ENCODE measurements around the gene CAMK1D. TPM values are rescaled to one million over a fixed set of nuclear protein-coding genes. Genes with fewer than 3 reads are reported as not detected.
"Not testable (repeated sequence)": the region's sequence is repeated elsewhere in the genome, so short reads cannot be mapped to it uniquely, and the experiment has no call there.

The CAMK1D gene
- total RNA-seq, 1 donor from 2014 or later: 5.2 TPM

DNA sequence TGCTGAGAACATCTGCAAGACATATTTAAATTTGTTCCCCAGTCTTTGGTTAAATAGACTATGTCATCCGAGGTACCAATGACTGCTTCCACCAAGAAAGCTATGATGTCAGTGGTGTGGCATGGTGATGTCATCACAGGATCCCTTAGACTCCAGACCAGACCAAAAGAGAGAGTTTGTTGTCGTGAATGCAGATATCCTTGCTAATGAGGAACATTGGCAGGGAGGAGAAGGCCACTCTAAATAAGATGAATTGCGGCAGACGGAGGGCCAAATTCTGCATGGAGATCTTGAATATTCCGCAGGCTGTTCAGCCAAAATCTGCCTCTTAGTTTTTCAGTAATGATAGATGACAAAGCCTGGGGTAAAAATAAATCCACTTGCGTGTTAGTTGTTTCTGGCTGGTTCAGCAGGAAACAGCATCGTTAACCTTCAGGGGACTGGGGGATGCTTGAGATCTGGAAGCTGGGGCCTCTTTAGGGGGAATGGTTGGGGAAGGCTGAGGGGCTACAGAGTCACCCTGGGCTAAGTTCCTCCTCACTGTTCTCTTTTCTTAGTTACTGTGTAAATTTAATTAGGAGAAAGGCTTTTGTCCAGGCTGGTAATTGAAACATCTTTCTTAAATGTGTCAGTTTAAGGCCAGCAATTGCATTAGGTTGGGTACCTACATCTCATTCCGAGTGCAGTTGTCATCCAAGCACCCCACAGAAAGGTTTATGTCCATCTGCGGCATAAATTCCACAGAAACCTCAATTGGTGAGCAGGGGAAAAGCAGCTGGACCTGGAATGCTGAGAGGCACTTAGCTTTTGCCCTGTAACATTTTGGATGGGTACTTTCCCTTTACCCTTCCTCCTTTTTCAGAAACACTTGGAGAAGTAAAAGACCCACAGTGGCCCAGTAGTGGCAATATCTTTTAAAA lies 11.6 kb upstream of the CAMK1D start:
- DNase-seq (ENCODE audit: missing footprints) (no peak), ATAC-seq (no peak)
- intact Hi-C loops (cut with DNase I): no loop called here

DNA sequence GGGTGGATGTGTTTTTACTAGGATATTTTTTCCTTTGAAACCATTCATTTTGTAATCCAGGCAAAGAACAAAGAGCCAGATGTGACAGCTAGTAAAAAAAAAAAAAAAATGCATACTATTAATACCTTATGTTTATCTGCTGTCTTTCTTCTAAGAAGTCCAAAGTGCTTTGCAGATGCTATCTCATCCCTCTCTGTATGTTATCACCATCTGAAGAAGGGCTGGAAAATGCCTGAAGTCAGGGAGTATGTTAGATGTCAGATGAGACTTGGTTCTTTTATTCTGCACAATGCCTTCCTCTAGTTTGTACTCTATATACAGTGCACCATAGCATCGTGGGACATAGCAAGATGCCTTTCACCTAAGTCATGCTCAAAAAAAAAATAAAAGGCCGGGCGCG lies 10.4 kb upstream of the CAMK1D start:
- DNase-seq (ENCODE audit: missing footprints) (no peak), ATAC-seq (no peak)
- intact Hi-C loops (cut with DNase I): no loop called here

DNA sequence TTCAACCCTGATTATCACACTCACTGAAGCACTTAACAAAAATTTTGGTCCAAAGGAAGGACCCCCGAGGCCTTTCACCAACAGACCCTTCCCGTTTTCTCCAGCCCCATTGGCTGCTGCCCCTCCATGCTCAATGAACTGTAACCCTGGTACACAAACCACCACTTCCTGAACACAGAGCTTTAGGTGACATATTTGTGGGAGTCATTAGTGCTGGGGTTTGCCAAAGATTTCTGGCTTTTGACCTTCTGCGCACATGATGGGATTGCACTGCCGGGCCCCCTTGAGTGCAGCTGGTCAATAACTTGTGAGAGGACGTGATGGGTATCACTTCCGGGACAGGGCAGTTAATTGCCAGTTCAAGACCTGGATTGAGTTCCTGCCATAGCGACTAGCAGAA lies 9.0 kb upstream of the CAMK1D start:
- intact Hi-C loops (cut with DNase I): no loop called here
- ATAC-seq (no peak), DNase-seq (ENCODE audit: missing footprints) (no peak)

DNA sequence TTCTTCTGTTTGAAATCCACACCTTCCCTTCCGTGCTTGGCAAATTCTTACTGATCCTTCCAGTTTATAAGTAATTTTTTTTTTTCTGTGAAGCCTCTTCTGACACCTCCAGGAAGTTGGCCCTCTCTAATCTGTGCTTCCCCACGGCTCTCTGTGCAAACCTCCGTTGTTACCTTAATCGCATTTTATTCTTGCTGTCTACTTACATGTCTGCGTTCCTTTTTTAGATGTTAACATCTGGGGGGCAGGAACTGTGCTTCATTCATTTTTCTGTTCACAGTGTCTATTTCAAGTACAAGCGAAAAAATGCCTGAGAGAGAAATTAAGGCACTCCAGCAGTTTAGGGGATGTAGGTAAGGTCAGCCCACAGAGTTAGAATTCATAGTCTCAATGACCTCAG lies 8.4 kb upstream of the CAMK1D start:
- DNase-seq (ENCODE audit: missing footprints) (no peak), ATAC-seq (no peak)
- intact Hi-C loops (cut with DNase I): no loop called here

DNA sequence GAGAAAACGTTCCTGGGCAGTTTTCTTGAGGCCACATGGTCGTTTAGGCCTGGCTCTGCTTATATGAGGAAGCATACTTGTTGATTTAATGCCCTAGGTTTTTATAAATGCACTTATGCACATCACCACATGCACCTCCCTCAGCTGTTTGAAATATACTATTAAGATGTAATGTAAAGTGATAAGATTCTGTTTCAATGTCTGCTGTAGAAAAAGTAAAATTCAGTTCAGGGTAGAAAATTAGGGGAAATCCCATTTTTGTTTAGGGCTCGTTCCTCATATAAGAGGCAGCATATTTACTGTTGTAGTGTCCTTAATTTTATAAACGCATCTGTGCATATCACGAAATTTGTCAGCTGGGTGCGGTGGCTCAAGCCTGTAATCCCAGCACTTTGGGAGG lies 7.8 kb upstream of the CAMK1D start:
- ATAC-seq (no peak), DNase-seq (ENCODE audit: missing footprints) (no peak)
- intact Hi-C loops (cut with DNase I): no loop called here

DNA sequence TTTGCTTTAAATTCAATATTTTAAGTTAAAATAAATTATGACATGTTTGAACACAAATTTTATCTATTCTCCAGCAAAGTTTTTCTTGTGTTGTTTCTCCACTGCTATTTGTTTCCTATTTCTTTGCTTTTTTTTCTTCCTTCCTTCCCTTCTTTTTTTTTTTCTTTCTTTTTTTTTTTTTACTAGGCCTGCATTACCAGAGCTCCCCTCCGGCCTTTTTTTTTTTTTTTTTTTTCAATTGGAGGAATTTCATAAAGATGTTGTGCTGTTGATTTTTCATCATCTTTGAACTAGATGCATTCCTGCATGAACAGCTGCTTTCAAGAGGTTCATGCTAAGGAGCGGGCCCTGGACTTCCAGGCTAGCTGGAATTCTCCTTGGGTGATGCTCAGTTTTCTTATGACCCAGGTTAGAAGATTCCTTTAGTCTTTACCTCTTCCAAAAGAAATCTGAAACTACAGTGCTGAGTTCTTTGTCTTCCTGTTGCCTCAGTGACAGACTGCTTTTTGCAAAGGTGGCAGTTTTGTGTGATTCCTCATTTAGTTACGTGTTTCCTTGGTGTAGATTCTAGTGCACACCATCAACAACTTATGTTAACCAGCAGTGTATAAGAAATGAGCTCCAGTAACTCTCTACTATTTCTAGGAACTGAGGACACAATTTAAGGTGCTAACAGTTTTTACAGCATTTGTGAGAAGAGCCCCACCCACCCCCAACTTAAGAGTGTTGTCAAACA lies 4.8 kb upstream of the CAMK1D start:
- DNase-seq (ENCODE audit: missing footprints) (no peak), ATAC-seq (no peak)
- intact Hi-C loops (cut with DNase I): loop anchor here (5.0 kb wide), 1 partner anchor 363 kb away; no protein-coding TSS in a partner anchor

DNA sequence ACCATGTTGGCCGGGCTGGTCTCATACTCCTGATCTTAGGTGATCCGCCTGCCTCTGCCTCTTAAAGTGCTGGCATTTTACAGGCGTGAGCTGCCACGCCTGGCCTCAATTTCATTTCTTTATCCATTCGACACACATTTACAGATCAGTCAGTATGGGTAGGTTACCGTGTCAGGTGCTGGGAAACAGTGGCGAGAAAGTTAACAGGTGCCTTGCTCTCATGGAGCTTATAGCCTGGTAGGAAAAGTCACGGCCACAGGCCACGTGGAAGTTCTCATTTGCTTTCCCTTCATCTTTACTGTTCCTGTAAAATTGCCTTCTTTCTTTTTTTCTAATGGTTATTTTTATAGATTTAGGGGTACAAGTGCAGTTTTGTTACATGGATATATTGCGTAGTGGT lies 2.6 kb upstream of the CAMK1D start:
- intact Hi-C loops (cut with DNase I): loop anchor here (5.0 kb wide), 1 partner anchor 361 kb away; no protein-coding TSS in a partner anchor
- no peak for DNase-seq (ENCODE audit: missing footprints)
- no peak for ATAC-seq

DNA sequence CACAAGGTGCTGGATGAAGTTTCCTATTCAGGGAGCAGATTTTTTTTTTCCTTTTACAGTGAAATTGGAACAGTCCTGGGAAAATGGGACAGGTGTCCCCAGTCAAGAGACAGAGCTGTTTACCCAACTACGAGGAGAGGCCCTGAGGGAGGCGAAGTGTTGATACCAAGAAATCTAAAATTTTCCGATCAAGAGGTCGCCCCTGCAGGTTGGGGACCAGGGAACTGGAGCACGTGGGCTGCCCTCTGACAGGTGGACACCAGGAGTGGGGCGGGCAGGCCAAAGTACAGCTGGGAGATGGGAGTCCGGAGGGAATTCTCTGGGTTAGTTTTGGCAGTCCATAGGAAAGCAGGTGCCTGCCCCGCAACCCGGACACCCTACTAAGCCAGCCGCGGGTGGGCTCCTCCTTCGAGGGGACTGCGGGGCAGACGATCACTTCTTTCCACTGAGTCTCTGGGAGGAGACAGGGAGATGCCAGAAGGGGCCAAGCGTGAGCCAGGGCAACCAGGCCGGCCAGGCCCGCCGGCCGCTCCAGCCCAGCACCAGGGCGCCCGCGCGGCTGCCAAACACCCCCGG lies 965 bp upstream of the CAMK1D start:
- intact Hi-C loops (cut with DNase I): loop anchor here (5.0 kb wide), 1 partner anchor 359 kb away; no protein-coding TSS in a partner anchor
- ATAC-seq (no peak), DNase-seq (ENCODE audit: missing footprints) (no peak)

DNA sequence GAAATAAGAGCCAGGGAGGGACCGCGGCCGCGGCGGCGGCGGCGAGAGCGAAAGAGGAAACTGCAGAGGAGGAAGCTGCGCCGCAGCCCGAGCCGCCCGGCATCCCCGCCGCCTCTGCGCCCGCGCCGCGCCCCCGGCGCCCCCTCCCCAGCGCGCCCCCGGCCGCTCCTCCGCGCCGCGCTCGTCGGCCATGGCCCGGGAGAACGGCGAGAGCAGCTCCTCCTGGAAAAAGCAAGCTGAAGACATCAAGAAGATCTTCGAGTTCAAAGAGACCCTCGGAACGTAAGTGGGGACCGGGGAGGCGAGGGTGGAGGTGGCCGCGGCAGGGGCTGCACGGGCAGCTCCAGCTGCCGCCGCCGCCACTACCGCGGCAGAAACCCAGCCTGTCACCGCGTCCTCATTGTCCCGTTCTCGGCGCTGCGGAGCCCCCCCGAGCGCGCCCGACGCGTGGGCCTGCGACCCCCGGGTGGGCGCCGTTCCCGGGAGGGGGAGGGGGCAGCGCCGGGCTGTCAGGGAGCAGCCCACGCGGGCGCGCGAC lies 351 bp downstream of the CAMK1D start:
- ATAC-seq (no peak), DNase-seq (ENCODE audit: missing footprints) (no peak)
- intact Hi-C loops (cut with DNase I): loop anchor here (5.0 kb wide), 1 partner anchor 358 kb away; no protein-coding TSS in a partner anchor

DNA sequence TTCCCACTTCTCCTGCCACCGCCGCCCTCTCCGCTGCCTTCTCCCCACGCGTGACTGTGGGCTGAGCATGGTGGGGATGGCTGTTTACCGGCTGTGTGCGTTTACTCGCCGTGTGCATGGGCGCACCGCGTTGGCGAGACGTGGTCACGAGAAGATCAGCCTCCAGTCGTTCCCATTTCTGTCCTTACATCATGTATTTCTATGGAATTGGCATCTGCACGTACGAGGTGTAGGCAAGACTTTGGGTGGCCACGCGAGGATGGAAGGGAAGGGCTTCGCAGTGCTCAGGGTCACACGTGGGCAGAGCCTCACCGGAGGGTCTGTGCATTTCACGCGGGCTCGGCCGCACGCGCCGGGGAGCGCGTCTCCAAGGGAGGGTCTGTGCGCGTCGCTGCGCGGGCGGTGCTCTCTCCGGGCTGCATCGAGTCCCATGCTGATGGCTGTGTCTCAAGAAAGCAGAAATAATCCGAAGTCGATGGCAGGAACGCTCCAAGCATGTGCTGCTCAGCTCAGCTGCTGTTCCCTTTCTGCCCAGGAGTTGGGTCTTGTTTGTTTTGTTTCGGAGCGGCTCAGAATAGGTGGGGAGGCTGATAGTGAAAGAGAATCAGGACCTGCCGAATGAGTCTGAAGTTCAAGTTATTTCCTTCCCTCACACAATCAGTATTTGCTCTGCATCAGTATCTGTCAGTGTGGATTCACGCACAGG lies 973 bp downstream of the CAMK1D start:
- peak; percentile 73 for DNase-seq (ENCODE audit: missing footprints)
- intact Hi-C loops (cut with DNase I): no loop called here
- ATAC-seq: peak; percentile 32

DNA sequence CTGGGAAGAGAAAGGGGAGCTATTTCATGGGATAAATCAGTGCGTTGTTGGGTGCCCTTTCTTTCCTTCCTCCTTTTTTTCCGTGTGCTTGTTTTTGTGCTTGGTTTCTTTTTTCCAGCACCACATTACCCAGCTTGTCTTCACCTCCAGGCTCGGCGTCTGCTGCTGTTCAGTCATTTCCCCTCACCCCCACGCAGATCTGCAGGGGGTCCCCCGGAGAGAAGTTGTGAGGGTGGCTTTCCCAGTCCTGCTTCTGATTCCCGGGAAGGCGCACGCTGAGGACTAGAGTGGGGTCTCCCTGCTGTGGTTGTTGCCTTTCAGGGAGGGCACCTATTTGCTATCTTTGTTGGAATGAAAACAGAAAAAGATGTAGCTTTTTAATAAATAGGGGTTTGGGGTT lies 1.6 kb downstream of the CAMK1D start:
- DNase-seq (ENCODE audit: missing footprints) (no peak), ATAC-seq (no peak)
- intact Hi-C loops (cut with DNase I): no loop called here

DNA sequence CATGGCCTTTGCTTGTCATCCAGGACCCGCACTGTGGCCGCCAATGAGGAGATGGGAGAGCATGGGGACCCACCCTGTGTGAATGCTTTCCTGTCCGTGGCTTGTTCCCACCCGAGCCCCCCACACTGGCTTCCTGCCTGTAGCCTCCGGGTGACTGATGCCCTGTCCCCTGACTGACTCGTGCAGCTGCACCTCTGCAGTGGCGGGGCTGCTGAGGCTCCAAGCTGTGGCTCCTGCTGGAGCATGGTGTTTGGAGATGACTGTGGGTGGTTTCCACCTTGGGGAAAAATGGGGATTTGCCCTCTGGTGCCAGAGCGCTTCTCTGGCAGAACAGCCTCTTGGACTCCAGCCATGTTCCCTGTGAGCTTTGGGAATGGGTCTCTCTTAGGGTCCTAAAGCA lies 2.1 kb downstream of the CAMK1D start:
- no peak for ATAC-seq
- DNase-seq (ENCODE audit: missing footprints): no peak
- intact Hi-C loops (cut with DNase I): no loop called here

DNA sequence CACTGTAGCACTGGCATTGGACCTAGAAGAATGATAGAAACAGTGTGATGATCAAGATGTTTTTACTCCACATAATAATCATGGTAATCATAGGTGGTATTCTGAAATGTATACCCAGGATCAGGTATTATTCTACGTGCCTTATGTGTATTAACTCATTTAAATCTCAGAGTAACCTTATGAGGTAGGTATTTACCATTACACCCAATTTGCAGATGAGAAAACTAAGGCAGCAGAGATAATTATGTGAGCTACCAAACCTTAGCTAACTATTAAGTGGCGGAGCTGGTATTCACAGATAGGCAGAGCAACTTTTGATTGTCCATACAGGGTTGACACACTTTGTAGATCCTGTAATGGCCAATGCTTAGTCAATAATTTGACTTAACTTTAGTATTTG lies 2.5 kb downstream of the CAMK1D start:
- DNase-seq (ENCODE audit: missing footprints): no peak
- no peak for ATAC-seq
- intact Hi-C loops (cut with DNase I): no loop called here

DNA sequence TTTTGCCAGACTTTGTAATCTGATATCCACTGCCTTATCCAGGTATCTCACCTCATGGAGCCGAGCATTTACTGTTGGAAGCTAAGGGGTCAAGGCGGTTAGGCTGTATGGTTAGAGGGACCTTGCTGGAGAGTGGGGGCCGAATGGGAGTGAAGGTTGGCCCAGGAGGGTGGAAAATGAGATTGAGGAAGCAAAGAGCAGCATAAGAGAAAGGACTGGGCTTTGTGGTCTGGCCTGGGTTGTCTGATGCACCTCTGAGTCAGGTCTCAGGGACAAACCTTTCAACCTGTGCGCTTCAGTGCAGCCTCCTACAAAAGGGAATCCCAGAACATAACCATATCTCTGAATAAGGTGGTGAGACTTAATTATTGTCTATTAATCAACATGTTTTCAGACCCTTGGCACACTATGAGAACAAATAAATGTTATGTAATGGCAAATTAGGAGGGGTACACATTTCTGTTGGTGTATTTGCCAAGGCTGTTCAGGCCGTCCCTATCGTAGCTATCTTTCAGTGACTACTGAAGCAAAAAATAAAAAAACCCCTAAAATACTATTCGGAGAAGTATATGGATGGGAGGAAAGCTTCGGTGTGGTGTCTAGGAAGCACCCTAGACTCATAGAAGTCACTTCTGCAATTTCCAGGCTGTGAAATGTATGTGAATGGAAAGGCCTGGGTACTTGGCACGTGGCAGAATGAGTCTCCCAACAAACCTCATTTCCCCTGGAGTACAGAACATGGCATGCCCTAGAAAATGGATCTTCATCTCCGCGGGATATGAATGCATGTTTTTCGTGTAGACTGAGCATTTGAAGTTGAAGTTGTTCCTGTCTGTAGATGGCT lies 4.3 kb downstream of the CAMK1D start:
- no peak for DNase-seq (ENCODE audit: missing footprints)
- ATAC-seq: no peak
- intact Hi-C loops (cut with DNase I): no loop called here

DNA sequence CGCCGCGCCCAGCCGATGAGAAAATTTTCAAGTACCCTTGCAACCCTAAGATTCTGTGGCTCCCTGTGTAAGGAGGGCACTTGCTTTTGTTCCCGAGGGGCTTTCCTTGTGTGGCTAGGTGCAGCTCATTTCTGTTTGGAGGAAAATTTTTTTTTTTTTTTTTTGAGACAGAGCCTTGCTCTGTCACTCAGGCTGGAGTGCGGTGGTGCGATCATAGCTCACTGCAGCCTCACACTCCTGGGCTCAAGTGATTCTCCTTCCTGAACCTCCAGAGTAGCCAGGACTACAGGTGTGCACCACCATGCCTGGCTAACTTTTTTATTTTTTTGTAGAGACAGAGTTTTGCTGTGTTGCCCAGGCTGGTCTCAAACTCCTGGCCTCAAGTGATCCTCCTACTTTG lies 5.3 kb downstream of the CAMK1D start:
- intact Hi-C loops (cut with DNase I); ATAC-seq; DNase-seq (ENCODE audit: missing footprints): not testable (repeated sequence)

DNA sequence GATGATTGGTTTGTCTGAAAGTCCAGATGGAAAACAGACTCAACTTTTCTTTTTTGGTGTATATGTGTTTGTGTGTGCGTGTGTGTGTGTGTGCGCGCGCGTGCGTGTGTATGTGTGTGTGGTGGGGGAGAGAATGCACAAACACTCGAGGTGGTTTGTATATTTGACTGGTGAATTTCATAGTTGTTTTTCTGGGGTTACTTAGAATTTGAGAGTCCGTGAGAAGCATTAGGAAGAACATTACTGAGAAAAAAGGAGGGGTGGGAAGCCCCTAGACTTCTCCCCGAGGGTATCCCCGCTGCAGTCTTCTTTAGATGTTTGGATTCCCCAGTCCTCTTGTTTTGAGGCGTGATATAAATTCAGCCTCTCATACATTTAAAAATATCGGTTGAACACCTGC lies 6.0 kb downstream of the CAMK1D start:
- ATAC-seq (no peak), DNase-seq (ENCODE audit: missing footprints) (no peak)
- intact Hi-C loops (cut with DNase I): no loop called here

DNA sequence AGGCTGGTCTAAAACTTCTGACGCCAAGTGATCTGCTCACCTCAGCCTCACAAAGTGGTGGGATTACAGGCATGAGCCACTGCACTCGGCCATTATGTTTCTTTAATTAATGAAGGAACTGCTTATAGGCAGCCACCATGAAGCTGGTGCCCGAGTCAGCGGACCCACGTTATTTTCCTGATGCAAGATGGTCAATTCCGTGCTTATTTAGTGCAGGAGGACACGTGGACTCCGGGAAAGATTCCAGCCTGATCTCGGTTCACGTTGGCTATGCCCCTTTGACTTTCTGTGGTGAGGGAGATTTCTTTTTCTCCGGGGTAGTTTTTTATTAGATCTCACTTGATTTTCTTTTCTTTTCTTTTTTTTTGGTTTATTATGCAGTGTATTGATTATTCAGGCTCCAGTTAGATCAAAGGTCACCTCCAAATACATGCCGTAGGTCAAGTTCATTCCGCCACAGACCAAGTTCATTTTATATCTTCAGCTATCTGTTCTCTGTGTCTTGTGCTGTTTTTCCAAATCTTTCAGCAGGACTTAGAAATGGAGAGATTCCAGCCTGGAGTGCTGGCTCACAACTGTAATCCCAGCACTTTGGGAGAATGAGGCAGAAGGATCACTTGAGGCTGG lies 8.3 kb downstream of the CAMK1D start:
- DNase-seq (ENCODE audit: missing footprints): no peak
- intact Hi-C loops (cut with DNase I): no loop called here
- ATAC-seq: no peak
